Endodermal cell (in vitro differentiated cells): ENCODE results near the gene ACOX3. TPM values are rescaled to one million over a fixed set of nuclear protein-coding genes. Genes with fewer than 3 reads are reported as not detected.
A peak's percentile ranks its signal among the peaks of the same experiment; 100 is the strongest.

ENCODE experiments used
- DNase-seq: peaks from one replicate; pipeline ENCODE4 v3.0.0-alpha.2; 2017
- H3K27ac ChIP-seq: 2 replicates; pipeline ENCODE4 v1.5.1; 2013; ENCODE audit warnings: mild to moderate bottlenecking, low read depth, low read length, moderate library complexity
- H3K27me3 ChIP-seq: 2 replicates; pipeline ENCODE4 v1.6.1; 2013; ENCODE audit warnings: mild to moderate bottlenecking, low read length, moderate library complexity; ENCODE audit not compliant: insufficient read depth, control insufficient read depth, poor library complexity, severe bottlenecking
- H3K36me3 ChIP-seq: 2 replicates; pipeline ENCODE4 v1.7.0; 2013; ENCODE audit warnings: mild to moderate bottlenecking, low read length, moderate library complexity; ENCODE audit not compliant: control insufficient read depth, insufficient read depth
- H3K4me1 ChIP-seq: one replicate; pipeline ENCODE4 v1.7.0; 2013; ENCODE audit warnings: low read length; ENCODE audit not compliant: control insufficient read depth, insufficient read depth
- H3K4me3 ChIP-seq: 2 replicates; pipeline ENCODE4 v1.5.1; 2013; ENCODE audit warnings: mild to moderate bottlenecking, low read length, moderate library complexity
- H3K9ac ChIP-seq: 2 replicates; pipeline ENCODE4 v1.6.1; 2013; ENCODE audit warnings: mild to moderate bottlenecking, low read length, moderate library complexity; ENCODE audit not compliant: poor library complexity, severe bottlenecking; ENCODE audit errors: extremely low read depth
- H3K9me3 ChIP-seq: 2 replicates; pipeline ENCODE4 v1.6.1; 2013; ENCODE audit warnings: mild to moderate bottlenecking, low read length, moderate library complexity; ENCODE audit not compliant: control insufficient read depth
- H3K27ac Mint-ChIP-seq: 2 replicates; pipeline ENCODE4 v1.8.0; 2020; ENCODE audit warnings: mixed read lengths
- H3K27me3 Mint-ChIP-seq: 2 replicates; pipeline ENCODE4 v1.8.0; 2021; ENCODE audit warnings: mild to moderate bottlenecking, mixed read lengths; ENCODE audit not compliant: insufficient read depth
- H3K36me3 Mint-ChIP-seq: 2 replicates; pipeline ENCODE4 v1.8.0; 2020; ENCODE audit warnings: low read depth, mixed read lengths
- H3K4me1 Mint-ChIP-seq: 2 replicates; pipeline ENCODE4 v1.8.0; 2020; ENCODE audit warnings: mixed read lengths
- H3K4me3 Mint-ChIP-seq: 2 replicates; pipeline ENCODE4 v1.8.0; 2020; ENCODE audit warnings: mild to moderate bottlenecking, moderate library complexity, mixed read lengths
- H3K9me3 Mint-ChIP-seq: 2 replicates; pipeline ENCODE4 v1.8.0; 2020; ENCODE audit warnings: mild to moderate bottlenecking, mixed read lengths
- CTCF ChIP-seq: fragments of 200-600 bp; sonication (generic); conservative IDR thresholded peaks from 2 replicates; pipeline ENCODE4 v1.5.0; 2021; ENCODE audit warnings: antibody characterized with exemption, mild to moderate bottlenecking
- WGBS, 2 experiments: methylation state at CpG; one replicate each; pipeline versions ENCODE4 v1.1.5 to v1.1.7; 2013; ENCODE audit warnings: missing lambda C conversion rate in 2 of 2, mixed read lengths in 1 of 2; ENCODE audit not compliant: insufficient coverage in 1 of 2, insufficient read length in 1 of 2; 5-methylcytosine and 5-hydroxymethylcytosine counted together
- total RNA-seq, 2 donors: library from RNA; stranded (reverse); fragmentation: NEBNext Ultra II Directional in 1 of 2; extraction: Animal tissue kit (Norgen Biotek cat#: 25700) in 1 of 2; gene quantifications; 2 replicates in 1 of 2; 3 replicates in 1 of 2; pipeline ENCODE4 v1.2.1, GENCODE V29; 2021

Gene ACOX3
- total RNA-seq, 2 donors from 2014 or later = 55.1 to 146 TPM

- no peaks in the 10 kb centered on the region for H3K27me3 ChIP-seq
- no peak overlapping the region for H3K27ac ChIP-seq
- TF ChIP-seq CTCF = no peak
- peak; percentile 50 for DNase-seq
- Mint-ChIP-seq H3K4me3 (no peak overlapping the region), H3K36me3 (peaks cover 46% of the 10 kb centered on the region), H3K9me3 (no peaks in the 10 kb centered on the region), H3K27me3 (no peaks in the 10 kb centered on the region), H3K27ac (peak overlapping the region; percentile 64), H3K4me1 (peaks cover 4% of the 10 kb centered on the region)
- H3K4me3 ChIP-seq = no peak overlapping the region
- H3K4me1 ChIP-seq = no peaks in the 10 kb centered on the region
- H3K9ac ChIP-seq = no peak overlapping the region
- no peaks in the 10 kb centered on the region for H3K9me3 ChIP-seq
- peaks cover 68% of the 10 kb centered on the region for H3K36me3 ChIP-seq
- 87 to 92% methylated on average over 5 to 7 of the region's 7 CpGs for WGBS, 2 experiments
These were observed 32.2 kb upstream of the ACOX3 start for GRCh38 chr4:8472689-8473197.

- H3K4me3 ChIP-seq = no peak overlapping the region
- no peaks in the 10 kb centered on the region for H3K27me3 ChIP-seq
- H3K27ac ChIP-seq = no peak overlapping the region
- H3K9ac ChIP-seq = no peak overlapping the region
- H3K36me3 Mint-ChIP-seq = peaks cover 47% of the 10 kb centered on the region
- TF ChIP-seq CTCF = no peak
- no peak overlapping the region for H3K4me3 Mint-ChIP-seq
- H3K9me3 Mint-ChIP-seq = no peaks in the 10 kb centered on the region
- H3K27me3 Mint-ChIP-seq = no peaks in the 10 kb centered on the region
- peaks cover 4% of the 10 kb centered on the region for H3K4me1 Mint-ChIP-seq
- peaks cover 72% of the 10 kb centered on the region for H3K36me3 ChIP-seq
- no peaks in the 10 kb centered on the region for H3K4me1 ChIP-seq
- no peaks in the 10 kb centered on the region for H3K9me3 ChIP-seq
- peak overlapping the region; percentile 64 for H3K27ac Mint-ChIP-seq
- peak; percentile 52 for DNase-seq
- 89 to 90% methylated on average over 5 to 8 of the region's 8 CpGs for WGBS, 2 experiments
These were observed 31.7 kb upstream of the ACOX3 start for GRCh38 chr4:8472158-8472688.

GRCh38 chr4:8471211-8471875, 30.8 kb upstream of the ACOX3 start:
- no peak for TF ChIP-seq CTCF
- WGBS, 2 experiments = 90 to 98% methylated on average over 6 to 23 of the region's 24 CpGs
- peaks cover 48% of the 10 kb centered on the region for H3K36me3 Mint-ChIP-seq

More at GRCh38 chr4:8471211-8471875, 30.8 kb upstream of the ACOX3 start:
- no peak overlapping the region for H3K27ac Mint-ChIP-seq
- Histone ChIP-seq H3K9ac (no peak overlapping the region), H3K4me3 (no peak overlapping the region), H3K36me3 (peaks cover 68% of the 10 kb centered on the region), H3K9me3 (no peaks in the 10 kb centered on the region), H3K4me1 (no peaks in the 10 kb centered on the region), H3K27ac (no peak overlapping the region), H3K27me3 (no peaks in the 10 kb centered on the region)
- H3K4me1 Mint-ChIP-seq = peaks cover 4% of the 10 kb centered on the region
- no peaks in the 10 kb centered on the region for H3K9me3 Mint-ChIP-seq
- no peak for DNase-seq
- H3K27me3 Mint-ChIP-seq = no peaks in the 10 kb centered on the region
- no peak overlapping the region for H3K4me3 Mint-ChIP-seq
